T-helper 1 cell treated with Interleukin-12 subunit alpha and Interleukin-12 subunit beta and Interleukin-4 antibody, amounts not matched to agents 30 μg/mL and 1 μg/mL, for 36 hours (primary cell): ENCODE measurements around the gene DNAJB2.
"Not testable (repeated sequence)": the region's sequence is repeated elsewhere in the genome, so short reads cannot be mapped to it uniquely, and the experiment has no call there.

Experiments used
- H3K27ac Mint-ChIP-seq: one replicate; pipeline ENCODE4 v1.8.0; 2021; ENCODE audit warnings: mild to moderate bottlenecking, mixed read lengths
- H3K27me3 Mint-ChIP-seq: one replicate; pipeline ENCODE4 v1.8.0; 2021; ENCODE audit warnings: low read depth, mixed read lengths
- H3K36me3 Mint-ChIP-seq: one replicate; pipeline ENCODE4 v1.8.0; 2021; ENCODE audit warnings: low read depth, mixed read lengths
- H3K4me1 Mint-ChIP-seq: one replicate; pipeline ENCODE4 v1.8.0; 2021; ENCODE audit warnings: low read depth, mixed read lengths
- H3K4me3 Mint-ChIP-seq: one replicate; pipeline ENCODE4 v1.8.0; 2021; ENCODE audit warnings: mild to moderate bottlenecking, moderate library complexity, mixed read lengths
- H3K9me3 Mint-ChIP-seq: one replicate; pipeline ENCODE4 v1.8.0; 2021; ENCODE audit warnings: mixed read lengths

DNAJB2 gene

DNA sequence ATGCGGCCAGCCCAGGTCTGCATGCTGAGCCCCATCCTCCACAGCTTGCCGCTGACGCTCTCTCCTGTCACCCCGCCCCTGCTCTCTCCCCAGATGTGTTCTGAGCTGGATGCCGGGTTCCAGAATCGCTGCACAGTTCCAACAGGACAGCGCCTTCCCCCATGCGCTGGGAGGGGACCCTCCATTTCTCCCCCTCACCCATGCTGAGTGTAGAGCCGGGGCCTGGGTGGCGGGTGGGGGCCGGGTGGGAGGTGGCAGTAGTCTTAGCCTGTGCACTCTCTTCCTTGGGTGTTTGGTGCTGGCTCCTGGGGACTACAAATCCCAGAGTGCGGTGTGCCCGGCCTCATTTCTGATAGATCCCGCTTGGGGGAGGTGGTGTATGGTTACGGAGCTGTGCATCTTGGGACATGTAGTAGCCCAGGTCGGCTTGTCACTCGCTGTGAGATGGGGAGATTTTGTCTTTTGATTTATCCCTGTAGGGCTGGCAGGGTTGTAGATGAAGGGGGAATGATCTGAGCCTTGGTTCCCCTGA is 6.8 kb downstream of the DNAJB2 start:
- no peak overlapping the region for H3K27ac Mint-ChIP-seq
- no peak overlapping the region for H3K4me3 Mint-ChIP-seq
- H3K4me1 Mint-ChIP-seq = peaks cover 5% of the 10 kb centered on the region
- no peaks in the 10 kb centered on the region for H3K9me3 Mint-ChIP-seq
- H3K36me3 Mint-ChIP-seq = peaks cover 13% of the 10 kb centered on the region
- no peaks in the 10 kb centered on the region for H3K27me3 Mint-ChIP-seq

DNA sequence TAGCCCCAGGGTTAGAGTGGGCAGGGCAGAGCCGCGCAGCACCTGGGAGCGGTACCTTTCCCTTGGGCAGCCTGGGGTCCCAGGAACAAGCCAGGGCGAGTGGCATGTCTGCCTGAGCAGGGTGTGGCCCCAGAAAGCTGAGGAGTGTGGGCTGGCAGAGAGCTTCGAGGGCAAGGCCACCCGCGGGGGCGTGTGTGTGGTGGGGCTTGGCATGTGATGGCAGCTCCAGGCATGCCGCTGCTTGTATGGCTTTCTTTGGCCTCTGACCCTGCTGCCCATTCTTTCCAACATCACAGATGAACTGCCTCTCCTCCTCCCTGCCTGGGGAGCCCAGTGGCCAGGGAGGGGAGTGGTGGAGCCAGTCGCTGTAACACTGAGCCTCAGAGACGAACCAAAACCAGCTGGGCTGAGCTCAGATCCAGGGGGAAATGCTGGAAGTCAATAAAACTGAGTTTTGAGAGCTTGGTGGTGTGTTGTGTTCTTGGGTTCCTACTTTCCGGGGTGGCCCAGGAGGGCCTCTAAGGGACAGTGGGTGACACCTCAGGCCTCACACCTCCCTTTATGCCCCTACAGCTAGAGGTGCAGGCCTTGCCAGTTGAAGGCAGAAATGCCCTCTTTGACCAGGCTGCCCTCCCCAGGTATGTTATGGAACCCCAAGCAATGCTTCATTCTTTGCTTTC is 7.4 kb downstream of the DNAJB2 start:
- H3K4me3 Mint-ChIP-seq = no peak overlapping the region
- H3K27me3 Mint-ChIP-seq = no peaks in the 10 kb centered on the region
- peaks cover 3% of the 10 kb centered on the region for H3K4me1 Mint-ChIP-seq
- peaks cover 8% of the 10 kb centered on the region for H3K36me3 Mint-ChIP-seq
- no peak overlapping the region for H3K27ac Mint-ChIP-seq
- no peaks in the 10 kb centered on the region for H3K9me3 Mint-ChIP-seq

DNA sequence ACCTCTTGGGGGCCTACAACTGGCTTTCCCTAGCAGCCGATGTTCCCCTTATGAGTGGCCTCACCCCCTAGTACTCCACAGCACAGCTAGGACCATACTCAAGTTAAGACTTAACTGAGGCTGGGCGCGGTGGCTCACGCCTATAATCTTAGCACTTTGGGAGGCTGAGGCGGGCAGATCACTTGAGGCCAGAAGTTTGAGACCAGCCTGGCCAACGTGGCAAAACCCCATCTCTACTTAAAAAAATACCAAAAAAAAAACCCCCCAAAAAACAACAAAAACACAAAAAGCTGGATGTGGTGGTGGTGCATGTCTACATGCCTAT is 7.9 kb downstream of the DNAJB2 start:
- not testable (repeated sequence) for H3K9me3 Mint-ChIP-seq, H3K4me3 Mint-ChIP-seq, H3K27me3 Mint-ChIP-seq, H3K36me3 Mint-ChIP-seq, H3K27ac Mint-ChIP-seq, H3K4me1 Mint-ChIP-seq

DNA sequence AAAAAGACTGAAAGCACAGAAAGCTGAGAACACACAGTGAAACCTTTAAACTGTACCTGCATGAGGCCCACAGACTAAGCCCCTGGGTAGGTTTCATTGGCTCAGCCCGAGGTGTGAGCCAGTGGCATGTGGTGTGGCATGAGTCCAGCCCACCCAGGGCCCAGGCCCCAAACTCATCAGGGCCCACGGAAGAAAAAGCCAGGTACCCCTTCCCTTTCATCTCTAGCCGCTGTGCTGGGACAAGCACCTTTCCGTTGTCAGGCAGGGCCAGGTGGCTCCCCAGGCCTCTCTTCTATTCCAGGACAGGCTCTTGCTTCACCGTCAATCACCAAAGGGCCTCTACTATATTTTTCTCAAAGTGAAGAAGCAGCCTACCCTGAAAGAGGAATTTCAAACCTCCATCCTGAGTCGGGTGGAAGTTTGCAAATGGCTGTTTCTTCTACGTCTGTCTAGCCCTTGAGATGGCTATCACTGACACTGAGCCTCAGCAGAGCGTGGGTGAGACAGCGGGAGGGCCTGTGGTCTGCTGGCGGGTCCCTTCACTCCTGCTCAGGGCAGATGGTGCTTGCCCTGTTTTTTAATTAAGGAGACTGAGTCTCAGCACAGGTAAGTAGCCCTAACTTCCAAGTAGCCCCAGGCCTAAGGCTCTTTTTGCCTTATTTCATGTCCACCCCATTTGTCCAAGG is 8.6 kb downstream of the DNAJB2 start:
- Mint-ChIP-seq H3K27me3 (no peaks in the 10 kb centered on the region), H3K9me3 (no peaks in the 10 kb centered on the region), H3K36me3 (peaks cover 6% of the 10 kb centered on the region), H3K4me1 (peaks cover 1% of the 10 kb centered on the region), H3K4me3 (no peak overlapping the region), H3K27ac (no peak overlapping the region)

DNA sequence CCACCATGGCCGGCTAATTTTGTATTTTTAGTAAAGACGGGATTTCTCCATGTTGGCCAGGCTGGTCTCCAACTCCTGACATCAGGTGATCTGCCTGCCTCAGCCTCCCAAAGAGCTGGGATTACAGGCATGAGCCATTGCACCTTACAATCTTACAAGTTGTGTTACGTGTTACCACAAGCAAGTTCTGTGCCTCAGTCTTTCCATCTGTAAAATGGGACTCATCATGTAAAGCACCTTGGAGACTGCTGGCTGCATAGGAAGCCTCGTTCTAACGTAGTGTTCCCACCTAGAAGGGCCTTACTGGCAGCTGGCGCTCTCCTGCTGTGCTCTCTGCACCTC is 10.0 kb downstream of the DNAJB2 start:
- Mint-ChIP-seq H3K9me3 (no peaks in the 10 kb centered on the region), H3K27ac (no peak overlapping the region), H3K27me3 (no peaks in the 10 kb centered on the region), H3K4me3 (no peak overlapping the region), H3K36me3 (peaks cover 3% of the 10 kb centered on the region), H3K4me1 (peaks cover 4% of the 10 kb centered on the region)

DNA sequence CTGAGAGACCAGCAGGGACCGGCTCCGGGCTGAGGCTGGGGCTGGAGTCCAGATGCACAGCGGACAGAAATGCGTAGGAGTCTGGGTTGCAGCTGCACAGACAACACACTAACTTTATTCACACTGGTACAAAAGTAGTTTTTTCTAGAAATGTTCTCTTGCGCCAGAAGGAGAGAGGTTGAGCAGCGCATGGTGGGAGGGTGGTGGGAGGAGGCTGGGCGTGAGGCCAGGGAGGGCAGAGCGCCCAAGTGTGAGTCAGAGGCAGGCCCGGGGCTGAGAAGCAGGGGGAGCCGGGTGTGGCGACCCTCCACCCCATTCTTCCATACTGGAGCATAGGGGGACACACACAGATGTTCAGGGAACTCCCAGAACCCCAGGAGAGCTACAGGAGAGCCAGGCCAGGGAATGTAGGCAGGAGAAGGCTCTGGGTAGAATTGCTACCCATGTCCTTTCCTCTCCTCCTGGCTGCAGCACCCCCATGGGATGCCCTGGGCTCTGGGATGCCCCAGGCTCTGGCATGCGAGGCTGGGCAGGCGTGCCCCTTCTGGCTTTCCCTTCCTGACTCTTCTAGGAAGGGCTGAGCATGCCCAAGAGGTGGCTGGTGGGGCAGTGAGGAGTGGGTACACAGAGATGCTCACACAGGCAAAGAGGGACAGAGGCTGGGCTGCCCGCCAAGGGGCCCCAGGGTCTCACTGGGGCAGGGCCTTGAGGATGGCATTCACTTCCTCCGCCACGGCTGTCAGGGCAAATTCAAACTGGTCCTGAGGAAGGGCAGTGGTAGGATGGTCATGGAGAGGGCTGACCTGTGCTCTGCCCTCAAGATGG is 10.6 kb downstream of the DNAJB2 start:
- peaks cover 7% of the 10 kb centered on the region for H3K4me1 Mint-ChIP-seq
- H3K27me3 Mint-ChIP-seq = no peaks in the 10 kb centered on the region
- no peak overlapping the region for H3K4me3 Mint-ChIP-seq
- no peaks in the 10 kb centered on the region for H3K9me3 Mint-ChIP-seq
- H3K27ac Mint-ChIP-seq = no peak overlapping the region
- peaks cover 3% of the 10 kb centered on the region for H3K36me3 Mint-ChIP-seq

DNA sequence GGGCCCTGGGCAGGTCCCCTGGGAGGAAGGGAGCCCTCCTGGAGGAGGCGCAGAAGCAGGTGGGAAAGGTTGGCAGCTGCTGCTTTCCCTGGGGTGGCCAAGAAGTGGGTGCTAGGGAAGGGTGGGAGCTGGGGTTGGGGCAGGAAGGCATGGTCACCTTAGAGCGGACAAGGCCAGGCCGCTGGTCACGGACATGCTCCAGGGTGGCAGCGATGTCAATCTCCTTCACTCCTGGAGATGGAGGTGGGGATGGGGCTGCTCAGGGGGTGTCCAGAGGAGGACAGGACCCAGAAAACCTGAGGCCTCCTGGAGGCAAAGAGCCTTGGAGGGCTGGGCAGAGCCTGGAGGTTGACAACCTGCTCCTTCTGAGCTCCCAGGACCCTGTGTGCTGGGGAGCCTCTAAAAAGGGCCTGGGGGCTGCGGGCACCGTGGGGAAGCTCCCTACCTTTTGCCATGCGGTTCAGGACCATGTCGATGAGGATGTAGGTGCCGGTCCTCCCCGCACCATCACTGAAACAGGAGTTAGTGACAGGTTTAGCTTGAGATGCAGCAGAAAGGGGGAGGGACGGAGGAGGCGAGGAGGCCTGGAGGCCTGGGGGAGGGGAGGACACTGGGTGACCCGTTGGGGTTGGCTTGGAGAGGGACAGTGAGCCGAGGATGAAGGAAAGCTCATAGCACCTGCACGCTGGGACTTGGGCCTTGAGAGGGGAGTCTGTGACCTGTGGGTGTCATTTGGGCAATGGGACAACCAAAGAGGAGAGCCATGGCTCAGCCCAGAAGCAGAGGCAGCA is 11.4 kb downstream of the DNAJB2 start:
- Mint-ChIP-seq H3K4me1 (peaks cover 11% of the 10 kb centered on the region), H3K36me3 (peaks cover under 1% of the 10 kb centered on the region), H3K4me3 (no peak overlapping the region), H3K9me3 (no peaks in the 10 kb centered on the region), H3K27me3 (no peaks in the 10 kb centered on the region), H3K27ac (no peak overlapping the region)

DNA sequence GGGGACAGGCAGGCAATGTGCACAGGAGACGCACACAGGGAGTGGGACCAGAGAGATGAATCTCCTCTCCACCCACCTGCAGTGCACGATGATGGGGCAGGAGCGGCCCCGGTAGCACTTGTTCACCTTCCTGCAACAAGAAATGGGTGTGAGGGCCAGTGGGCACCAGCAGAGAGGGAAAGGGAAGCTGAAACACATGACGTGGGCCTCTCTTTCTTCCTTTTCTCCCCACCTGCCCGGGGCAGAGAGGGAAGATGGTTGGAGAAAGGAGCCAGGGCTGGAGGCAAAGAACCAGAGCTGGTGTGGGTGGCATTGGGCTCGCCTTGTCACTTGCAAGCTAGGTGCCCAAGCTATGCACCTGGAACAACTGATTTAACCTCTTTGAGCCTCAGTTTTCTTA is 12.2 kb downstream of the DNAJB2 start:
- peaks cover 13% of the 10 kb centered on the region for H3K4me1 Mint-ChIP-seq
- H3K36me3 Mint-ChIP-seq = no peaks in the 10 kb centered on the region
- H3K9me3 Mint-ChIP-seq = no peaks in the 10 kb centered on the region
- H3K4me3 Mint-ChIP-seq = no peak overlapping the region
- no peaks in the 10 kb centered on the region for H3K27me3 Mint-ChIP-seq
- H3K27ac Mint-ChIP-seq = no peak overlapping the region

DNA sequence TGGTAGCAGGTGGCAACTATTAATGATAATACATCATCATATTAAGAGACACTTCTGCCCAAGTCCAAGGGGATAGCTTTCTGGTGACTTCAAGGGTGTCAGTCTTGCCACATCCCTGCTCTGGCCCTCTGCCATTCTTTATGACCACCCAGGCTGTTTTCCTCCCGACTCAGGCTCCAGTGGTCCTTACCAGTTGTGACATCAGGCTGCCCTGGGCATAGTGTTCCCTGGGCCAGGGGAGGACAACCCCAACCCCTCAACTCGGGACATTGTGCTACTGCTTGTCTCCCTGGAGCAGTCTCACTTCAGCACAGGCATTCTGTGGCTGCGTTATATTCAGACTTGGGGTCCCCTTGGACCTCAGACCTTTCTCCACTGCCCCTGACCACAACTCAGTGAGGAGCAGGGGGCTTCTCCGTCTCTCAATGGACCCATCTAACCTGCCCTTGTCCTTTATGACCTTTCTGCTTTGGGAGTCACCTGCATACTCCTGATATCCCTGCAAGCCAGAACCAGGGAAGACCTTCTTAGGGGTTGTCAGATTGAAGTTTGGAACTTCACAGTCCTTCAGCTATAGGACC is 12.8 kb downstream of the DNAJB2 start:
- Mint-ChIP-seq H3K36me3 (no peaks in the 10 kb centered on the region), H3K27me3 (no peaks in the 10 kb centered on the region), H3K4me3 (no peak overlapping the region), H3K9me3 (no peaks in the 10 kb centered on the region), H3K27ac (no peak overlapping the region), H3K4me1 (peaks cover 13% of the 10 kb centered on the region)

DNA sequence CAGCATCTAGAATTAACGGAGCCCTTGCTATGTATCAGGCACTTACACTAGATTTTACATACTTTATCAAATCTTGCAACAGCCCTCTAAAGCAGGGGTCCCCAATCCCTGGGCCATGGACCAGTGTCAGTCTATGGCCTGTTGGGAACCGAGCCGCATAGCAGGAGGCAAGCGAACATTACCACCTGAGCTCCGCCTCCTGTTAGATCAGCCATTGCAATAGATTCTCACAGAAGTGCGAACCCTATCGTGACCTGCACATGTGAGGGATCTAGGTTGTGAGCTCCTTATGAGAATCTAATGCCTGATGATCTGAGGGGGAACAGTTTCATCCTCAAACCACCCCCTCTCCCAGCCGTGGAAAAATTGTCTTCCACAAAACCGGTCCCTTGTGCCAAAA is 13.4 kb downstream of the DNAJB2 start:
- H3K4me3 Mint-ChIP-seq = no peak overlapping the region
- no peaks in the 10 kb centered on the region for H3K36me3 Mint-ChIP-seq
- no peaks in the 10 kb centered on the region for H3K9me3 Mint-ChIP-seq
- peaks cover 13% of the 10 kb centered on the region for H3K4me1 Mint-ChIP-seq
- no peak overlapping the region for H3K27ac Mint-ChIP-seq
- H3K27me3 Mint-ChIP-seq = no peaks in the 10 kb centered on the region

DNA sequence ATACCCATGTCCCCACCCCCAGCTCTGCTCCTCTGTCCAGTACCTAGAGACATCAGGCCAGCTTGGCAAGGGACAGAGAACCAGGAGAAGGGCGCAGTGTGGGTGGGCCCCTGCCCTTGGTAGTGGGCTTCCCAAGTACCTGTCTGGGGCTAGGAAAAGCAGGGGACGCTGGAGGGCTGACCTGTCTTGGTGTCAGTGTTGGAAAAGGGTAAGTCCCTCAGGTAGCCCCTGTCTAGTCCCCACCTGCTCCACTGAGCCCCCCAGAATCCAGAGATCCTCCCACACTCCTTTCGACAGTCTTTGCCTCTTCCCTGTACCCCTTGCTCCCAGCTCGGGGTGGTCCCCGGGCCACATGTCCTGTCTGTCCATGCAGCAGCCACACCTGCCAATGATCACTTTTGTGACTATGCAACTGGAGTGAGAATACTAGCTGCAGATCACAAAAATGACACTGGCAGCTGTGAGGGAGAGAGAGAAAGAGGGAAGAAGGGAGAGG is 14.6 kb downstream of the DNAJB2 start:
- no peaks in the 10 kb centered on the region for H3K36me3 Mint-ChIP-seq
- peak overlapping the region; percentile 85 for H3K4me3 Mint-ChIP-seq
- no peaks in the 10 kb centered on the region for H3K9me3 Mint-ChIP-seq
- peak overlapping the region; percentile 81 for H3K27ac Mint-ChIP-seq
- peaks cover 14% of the 10 kb centered on the region for H3K4me1 Mint-ChIP-seq
- no peaks in the 10 kb centered on the region for H3K27me3 Mint-ChIP-seq

DNA sequence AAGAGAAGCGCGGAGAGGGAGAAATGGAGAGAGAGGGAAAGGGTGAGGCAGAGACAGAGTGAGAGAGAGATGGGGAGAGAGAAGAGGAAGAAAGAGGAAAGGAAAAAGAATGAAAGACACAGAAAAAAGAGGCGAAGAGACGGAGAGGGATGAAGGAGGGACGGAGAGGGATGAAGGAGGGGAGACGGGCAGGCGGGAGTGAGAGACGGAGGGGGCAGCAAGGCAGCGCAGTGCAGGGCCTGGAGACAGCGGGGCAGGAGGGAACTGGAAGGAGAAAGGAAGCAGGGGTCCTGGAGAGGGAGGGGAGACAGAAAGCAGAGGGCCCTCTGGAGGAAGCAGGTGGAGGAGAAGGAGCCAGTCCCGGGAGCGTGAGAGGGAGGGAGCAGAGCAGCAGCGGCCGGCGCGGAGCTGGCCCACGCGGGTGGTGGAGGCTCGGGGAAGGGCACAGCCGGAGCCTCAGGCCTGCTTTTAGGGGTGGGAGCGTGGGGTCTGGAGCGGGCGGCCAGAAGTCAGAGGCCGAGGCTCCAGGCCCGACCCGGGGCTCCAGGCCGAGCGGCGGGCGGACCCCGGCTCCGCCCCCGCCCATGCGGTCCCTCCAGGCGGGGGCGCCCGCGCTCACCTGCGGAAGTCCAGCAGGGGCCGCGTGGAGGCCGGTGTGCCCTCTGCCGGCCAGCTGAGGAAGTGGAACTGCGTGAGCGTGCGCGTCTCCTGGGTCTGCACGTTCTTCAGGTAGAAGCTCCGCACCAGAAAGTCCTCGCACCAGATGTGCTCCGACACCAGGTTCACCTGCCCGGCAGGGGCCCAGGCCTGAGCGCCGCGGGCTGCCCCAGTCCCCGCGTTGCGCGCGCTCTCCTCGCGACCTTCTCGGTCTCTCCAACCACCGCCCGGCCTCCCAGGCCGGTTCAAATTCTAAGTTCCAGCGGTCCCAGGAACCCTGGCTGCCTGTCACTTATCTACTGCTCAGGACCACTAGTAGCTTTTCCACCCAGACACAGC is 15.5 kb downstream of the DNAJB2 start:
- Mint-ChIP-seq H3K36me3 (no peaks in the 10 kb centered on the region), H3K4me1 (peaks cover 17% of the 10 kb centered on the region), H3K27me3 (no peaks in the 10 kb centered on the region), H3K4me3 (peak overlapping the region; percentile 85), H3K9me3 (no peaks in the 10 kb centered on the region), H3K27ac (peak overlapping the region; percentile 81)

DNA sequence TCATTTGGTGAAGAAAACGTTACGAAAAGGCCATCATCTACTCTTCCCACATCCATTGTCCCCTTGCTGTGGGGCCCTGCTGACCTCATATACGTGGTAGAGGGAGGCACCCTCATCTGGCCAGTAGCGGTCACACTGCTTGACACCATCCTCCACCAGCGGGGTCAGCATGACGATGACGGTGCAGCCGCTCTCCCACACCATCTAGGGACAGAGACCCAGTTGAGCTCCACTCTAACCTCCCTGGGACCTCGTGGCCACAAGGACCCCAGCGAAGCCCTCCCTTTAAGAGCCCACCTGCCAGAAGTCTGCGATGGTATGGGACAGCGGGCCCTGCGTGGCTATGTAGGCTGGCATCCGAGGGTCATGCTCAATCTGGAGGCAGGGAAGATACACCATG is 17.0 kb downstream of the DNAJB2 start:
- Mint-ChIP-seq H3K27me3 (peaks cover 13% of the 10 kb centered on the region), H3K4me3 (no peak overlapping the region), H3K27ac (no peak overlapping the region), H3K9me3 (no peaks in the 10 kb centered on the region), H3K36me3 (no peaks in the 10 kb centered on the region), H3K4me1 (peaks cover 17% of the 10 kb centered on the region)
